Left lobe of liver (tissue), 2 donors: ENCODE measurements around the gene TMEM239. TPM values are rescaled to one million over a fixed set of nuclear protein-coding genes. Genes with fewer than 3 reads are reported as not detected.
"Not testable (repeated sequence)": the region's sequence is repeated elsewhere in the genome, so short reads cannot be mapped to it uniquely, and the experiment has no call there.

ENCODE experiments used
- ATAC-seq: fragments of 200-7000 bp; cut with Tn5 transposase; one replicate; pipeline ENCODE4 v1.9.1; 2020; ENCODE audit warnings: mild to moderate bottlenecking, moderate library complexity
- DNase-seq: peaks from one replicate; pipeline ENCODE4 v3.0.0-alpha.2; 2020; ENCODE audit warnings: low spot score
- total RNA-seq: library from RNA; stranded (reverse); gene quantifications from one replicate; pipeline ENCODE4 v1.2.1, GENCODE V29; 2021
- donor health status: DM: no; HTN: no; CAD: no; lungs with moderate emphysema.
- donor health status: DM: no; HTN: yes; CAD: no.

Gene TMEM239
- total RNA-seq, 1 donor from 2014 or later = not detected

DNA sequence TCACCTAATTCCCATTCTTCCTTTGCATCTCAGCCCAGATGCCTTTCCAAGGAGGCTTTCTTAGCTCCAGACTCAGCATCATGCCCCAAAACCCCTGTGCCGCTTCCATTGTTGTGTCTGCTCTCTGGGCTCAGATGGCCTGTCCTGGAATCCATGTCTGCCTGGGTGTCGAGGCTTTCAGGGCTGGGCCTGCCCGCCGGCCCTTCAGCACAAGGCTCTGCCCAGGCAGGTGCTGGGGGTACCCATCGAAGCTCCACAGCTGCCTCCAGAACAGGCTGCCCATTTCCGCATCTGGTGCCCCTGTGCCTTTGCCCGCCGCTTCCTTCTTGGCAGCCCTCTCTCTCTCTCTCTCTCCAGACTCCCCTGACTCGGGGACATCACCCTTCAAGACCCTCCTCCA is 16.9 kb upstream of the TMEM239 start:
- no peak for ATAC-seq
- no peak for DNase-seq

DNA sequence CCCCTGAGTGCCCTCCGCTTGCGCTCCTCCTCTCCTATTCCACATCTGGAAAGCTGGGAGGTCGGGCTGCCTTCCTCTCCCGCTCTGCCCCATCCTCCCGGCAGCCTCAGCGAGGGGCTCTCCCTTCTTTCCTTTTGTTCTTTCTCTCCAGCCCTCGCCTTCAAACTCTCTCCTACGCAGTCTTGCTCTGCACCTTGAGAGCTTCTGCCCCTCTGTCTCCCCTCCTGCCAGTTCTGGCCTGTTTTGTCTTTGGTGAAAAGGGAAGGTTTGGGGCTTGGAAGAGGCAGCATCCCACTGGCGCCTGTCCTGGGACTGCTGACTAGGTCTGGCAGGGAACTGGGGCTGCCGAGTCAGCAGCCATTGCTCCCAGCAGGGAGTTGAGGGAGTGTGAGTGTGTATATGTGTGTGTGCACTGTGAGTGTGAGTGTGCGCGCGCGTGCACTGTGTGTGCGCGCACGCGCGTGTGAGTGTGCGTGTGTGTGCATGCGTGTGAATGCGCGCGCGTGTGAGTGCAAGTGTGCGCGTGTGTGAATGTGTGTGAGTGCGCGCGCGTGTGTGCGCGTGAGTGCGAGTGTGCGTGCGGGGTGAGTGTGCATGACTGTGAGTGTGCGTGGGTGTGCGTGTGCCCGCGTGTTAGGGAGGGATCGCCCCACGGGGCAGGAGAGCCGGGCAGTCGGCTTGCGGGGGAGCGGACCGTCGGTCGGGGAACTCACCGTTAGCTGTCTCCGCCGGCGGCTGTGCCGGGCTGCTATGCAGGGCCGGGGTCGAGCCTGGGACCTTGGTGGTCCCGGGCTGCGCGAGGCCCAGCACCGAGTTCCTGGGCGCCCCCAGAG is 16.3 kb upstream of the TMEM239 start:
- DNase-seq (no peak), ATAC-seq (no peak)

DNA sequence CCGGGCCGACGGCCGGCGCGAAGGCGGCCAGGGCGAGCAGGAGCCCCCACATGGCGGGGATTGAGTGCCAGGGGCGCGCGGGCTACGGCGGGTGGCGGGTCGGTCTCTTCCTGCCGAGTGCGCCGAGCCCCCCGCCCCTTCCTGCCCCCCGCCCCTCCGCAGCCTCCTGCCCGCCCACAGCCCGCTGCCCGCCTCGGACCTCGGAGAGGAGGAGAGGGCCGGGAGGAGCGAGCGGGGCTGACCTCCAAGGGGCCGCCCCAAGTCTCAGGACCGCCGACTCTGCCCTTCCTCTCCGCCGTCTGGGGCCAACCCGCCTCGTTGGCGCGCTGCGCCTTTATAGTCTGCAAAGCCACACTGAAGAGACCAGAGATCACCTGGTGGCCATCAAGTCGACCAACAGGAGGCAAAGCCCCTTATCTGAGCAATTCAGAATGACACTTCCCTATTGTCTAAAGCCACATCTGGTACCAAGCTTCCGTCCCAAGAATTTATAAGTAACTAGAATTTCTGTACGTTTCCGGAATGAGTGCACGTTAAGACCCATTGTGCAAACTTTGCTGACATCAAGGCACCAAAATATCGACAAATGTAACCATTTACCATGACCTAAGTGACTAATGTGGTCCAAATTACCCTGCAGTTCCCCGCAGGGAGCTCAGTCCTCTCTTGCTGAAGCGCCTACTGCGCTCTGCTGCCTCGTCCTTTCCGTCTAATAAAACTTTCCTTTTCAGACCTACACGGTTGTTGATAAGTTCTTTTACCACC is 15.5 kb upstream of the TMEM239 start, which contains the start of gene CPXM1:
CPXM1 (minus strand) TSS at position 107 of the 765 bp plus-strand sequence; CDS start at position 52, 55 bp downstream.
- no peak for ATAC-seq
- no peak for DNase-seq

DNA sequence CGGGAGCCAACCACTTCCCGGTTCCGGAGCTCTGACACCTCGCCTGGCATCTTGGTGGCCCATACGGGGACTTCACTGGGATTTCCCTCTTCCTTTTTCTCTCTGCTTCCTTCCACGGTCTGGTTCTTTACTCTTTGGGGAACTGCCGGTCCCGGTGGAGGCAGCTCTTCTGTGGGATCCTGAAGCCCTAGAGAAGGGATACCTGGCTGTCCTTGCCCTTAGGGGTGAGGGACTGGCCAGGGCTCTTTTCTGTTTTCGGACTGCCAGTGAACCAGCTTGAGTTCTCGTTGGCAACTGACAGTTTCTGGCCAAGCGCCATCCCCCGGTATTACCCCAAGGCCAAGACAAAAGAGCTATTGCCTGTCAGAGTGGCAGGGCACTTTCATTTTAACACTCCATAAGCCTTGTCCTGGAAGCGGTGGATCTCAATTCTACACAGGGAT is 14.9 kb upstream of the TMEM239 start:
- DNase-seq = no peak
- ATAC-seq = no peak

DNA sequence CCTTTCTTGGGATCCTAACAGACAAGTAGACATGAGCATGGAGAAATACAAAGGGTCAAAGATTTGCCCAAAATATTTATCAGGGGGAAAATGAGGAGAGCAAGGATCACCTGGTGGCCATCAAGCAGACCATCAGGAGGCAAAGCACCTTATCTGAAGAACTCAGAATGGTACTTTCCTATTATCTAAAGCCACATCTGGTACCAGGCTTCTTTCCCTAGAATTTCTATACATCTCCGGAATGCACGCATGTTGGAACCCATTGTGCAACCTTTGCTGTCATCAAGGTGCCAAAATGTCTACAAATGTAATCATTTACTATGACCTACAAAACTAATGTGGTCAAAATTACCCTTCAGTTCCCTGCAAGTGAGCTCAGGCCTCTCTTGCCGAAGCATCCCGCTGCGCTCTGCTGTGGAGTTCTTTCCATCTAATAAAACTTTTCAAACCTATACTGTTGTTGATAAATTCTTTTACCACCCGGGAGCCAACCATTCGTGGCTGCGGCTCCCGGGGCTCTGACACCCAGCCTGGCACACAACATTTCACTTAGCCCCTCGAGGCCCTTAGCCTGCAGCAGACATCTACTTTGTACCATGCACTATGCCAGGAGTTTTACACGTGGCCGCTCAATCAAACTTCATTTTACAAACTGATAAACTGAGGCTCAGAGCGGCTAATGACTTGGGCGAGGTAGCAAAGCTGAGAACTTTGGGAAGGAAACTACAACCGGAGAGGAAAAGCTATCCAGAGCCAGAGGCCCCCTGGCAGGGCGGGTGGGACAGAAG is 11.9 kb upstream of the TMEM239 start:
- no peak for ATAC-seq
- DNase-seq = no peak

DNA sequence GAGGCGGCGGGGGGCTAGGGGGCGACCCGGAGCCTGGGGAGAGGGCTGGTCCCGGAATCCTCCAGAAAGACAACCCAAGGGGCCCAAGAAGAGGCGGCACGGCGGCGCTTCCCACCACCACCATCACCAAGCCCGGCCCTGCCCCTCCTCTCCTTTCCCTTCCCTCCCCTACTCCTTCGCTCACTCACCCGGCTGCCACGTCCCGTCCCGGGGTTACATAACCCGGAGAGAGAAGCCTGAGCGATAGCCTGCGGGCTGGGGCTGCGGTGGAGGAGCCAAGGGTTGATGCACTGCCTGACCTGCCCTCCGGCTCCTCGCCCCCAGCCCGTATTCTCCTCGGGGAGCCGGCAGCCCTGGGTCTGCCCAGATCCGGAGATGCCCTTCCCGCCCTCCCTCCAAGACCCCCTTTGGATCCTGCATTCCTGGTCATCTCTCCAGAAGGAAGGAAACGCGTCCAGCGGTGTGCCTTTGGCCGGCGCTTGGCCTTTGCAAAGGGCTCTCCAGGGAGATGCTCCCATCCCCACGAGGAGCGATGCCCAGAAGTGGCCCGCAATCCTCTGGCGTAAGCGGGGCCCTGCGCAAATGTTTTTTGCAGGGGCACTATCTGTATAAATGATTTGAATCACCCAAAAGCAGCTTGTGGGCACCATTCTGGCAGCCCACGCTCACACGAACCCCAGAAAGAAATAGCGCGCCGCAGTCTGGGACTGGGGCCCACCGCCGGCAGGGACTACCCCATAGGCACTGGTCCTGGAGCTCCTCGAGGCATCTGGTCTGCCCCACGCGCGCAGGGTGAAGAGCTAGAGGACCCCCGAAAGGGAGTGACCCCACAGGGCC is 11.1 kb upstream of the TMEM239 start:
- ATAC-seq (peak; percentile 48), DNase-seq (no peak)

DNA sequence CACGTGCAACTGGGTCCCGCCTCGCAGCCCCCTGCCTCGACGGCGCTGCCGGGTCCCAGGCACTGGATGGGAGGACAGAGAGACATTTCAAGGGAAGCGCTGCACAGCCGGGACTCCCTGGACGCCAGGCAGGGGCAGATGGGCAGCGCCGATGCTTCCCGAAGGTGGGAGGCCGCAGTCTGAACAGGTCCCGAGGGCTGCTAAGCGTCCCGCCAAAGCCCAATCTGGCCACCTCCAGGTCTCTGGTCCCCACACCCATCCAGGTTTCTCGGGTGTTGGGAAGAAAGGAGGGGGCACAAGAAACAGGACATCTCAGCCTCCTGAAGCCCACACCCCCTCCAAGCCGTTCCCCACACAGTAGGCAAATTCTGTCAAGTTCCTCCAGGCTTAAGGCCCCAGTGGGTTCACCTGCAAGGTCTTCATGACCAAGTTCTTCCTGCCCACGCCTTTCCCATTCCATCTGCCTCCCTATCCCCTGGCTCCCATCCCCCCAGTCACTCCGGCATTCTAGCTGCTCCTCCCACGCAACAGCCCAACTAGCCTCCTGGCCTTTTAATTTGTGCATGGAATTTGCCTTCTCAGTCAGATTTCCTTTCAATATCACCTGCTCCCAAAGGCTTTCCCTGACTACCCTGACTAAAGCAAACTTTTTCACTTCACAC is 10.3 kb upstream of the TMEM239 start:
- DNase-seq (no peak), ATAC-seq (peak; percentile 46)

DNA sequence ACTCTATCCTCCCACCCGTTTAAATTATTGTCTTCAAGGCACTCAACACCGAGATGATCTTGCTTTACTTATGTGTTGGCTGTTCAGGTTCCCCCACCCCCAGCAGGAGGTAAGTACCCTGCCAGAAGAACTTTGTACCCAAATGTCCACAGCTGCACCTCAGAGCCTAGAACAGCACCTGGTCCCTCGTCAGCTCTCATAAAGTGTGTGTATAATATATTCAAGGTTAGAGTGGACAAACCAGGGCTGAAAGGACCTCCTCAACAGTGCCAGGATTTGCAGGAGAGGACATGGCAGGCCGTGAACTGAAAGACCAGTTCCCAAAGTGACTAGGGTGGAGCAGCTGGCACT is 9.8 kb upstream of the TMEM239 start:
- no peak for DNase-seq
- peak; percentile 74 for ATAC-seq

DNA sequence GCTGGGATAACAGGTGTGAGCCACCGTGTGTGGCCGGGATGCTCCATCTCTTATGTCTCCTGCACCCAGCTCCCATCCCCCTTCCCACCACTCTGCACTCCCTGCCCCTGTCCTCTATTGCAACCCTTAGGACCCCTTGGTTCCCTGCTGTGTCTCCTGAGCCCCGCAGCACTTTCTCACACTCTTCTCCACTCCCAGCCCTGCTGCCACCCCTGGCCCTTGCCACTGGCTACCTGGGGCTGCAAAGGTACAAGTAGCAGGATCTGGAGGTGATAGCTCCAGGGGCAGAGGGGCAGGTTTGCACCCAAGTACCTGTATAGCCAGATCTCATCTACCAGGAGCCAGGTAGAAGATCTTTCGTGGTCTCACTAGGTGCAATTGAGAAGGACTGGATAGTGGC is 9.1 kb upstream of the TMEM239 start:
- DNase-seq = no peak
- ATAC-seq = no peak

DNA sequence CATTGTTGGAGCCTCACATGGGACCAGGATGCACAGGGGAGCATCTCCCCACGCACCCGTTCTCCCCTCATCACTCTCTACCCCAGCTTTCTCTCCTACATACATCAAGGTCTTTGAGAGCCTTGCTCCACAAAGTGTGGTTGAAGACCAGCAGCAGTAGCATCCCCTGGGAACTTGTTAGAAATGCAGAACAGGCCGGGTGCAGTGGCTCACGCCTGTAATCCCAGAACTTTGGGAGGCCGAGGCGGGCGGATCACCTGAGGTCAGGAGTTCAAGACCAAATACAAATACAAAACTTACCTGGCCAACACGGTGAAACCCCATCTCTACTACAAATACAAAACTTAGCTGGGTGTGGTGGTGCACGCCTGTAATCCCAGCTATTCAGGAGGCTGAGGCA is 8.2 kb upstream of the TMEM239 start:
- peak; percentile 15 for DNase-seq
- ATAC-seq = not testable (repeated sequence)

DNA sequence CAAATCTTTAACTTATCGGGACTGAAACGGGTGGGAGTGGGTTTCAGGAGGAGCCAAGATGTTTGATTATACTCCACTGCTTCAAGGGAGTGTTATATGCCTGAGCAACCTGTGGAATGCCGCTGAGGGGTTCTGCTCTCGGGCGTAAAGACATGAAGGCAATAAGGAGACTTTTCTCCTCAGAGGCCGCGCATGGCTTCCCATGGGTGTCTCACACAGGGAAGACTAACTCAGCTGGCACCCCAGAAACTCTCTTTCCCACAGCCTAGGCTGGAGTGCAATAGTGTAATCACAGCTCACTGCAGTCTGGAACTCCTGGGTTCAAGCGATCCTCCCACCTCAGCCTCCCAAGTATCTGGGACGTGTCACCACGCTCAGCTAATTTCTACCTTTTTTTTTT is 6.5 kb upstream of the TMEM239 start:
- DNase-seq = peak; percentile 12
- no peak for ATAC-seq

DNA sequence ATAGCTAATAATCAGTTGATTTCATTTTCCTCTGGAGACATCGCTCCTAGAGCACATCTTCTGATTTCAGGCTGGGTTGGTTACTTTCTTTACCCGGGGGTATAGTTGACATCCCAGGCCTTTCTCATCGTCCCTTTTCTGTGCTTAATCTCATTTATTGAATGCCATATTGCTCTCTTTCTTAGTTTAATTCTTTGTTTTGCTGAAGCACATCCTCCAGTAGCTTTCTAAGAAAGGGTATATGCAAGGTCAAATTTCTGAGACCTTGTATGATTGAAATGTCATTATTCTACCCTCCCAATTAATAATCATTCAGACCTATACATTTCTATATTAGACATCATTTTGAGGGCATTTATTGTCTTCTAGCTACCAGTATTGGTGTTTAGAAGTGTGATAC is 4.0 kb upstream of the TMEM239 start:
- no peak for ATAC-seq
- no peak for DNase-seq

DNA sequence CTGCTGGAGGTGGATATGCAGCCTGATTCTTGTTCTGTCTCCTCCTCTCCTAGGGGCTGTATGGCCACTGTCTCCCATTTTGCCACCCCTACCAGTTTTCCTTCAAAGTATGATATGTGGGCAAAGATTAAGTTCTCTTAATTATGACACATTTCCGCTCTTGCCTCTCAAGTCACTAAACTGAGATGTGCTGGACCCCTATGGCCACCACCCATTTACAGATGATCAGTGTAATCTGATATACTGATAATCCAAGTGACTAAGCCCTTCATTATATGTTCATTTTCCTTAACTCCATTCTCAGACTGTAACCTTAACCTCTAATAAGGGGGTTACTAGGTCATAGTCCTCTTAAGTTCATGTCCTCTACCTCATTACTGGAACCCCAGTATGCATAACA is 2.1 kb upstream of the TMEM239 start:
- ATAC-seq (no peak), DNase-seq (no peak)

DNA sequence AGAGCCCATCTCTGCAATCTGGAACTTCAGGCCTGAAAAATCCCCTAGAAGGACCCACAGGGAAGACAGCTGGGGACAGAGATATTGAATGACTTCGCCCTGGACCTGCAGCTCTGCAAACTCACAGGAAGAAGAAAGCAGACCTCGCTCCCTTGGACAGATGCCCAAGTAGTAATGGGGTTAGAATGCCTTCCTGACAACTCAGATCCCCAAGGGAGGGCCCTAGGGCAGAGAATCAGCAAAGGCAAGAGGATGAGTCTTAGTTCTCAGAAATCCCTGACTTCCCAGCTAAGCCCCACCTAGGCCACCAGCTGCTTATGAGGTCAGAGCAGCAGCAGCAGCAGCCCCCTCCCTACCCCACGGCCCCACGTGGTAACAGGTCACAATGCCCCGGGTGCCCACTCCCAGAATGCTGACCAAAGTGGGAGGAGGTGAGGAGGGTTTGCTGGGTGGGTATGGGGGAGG is 1.5 kb upstream of the TMEM239 start, which contains the start of gene C20orf141:
C20orf141 (plus strand) TSS at position 401 of the 465 bp plus-strand sequence. CDS start 198 bp downstream, outside the sequence.
- DNase-seq (no peak), ATAC-seq (no peak)

DNA sequence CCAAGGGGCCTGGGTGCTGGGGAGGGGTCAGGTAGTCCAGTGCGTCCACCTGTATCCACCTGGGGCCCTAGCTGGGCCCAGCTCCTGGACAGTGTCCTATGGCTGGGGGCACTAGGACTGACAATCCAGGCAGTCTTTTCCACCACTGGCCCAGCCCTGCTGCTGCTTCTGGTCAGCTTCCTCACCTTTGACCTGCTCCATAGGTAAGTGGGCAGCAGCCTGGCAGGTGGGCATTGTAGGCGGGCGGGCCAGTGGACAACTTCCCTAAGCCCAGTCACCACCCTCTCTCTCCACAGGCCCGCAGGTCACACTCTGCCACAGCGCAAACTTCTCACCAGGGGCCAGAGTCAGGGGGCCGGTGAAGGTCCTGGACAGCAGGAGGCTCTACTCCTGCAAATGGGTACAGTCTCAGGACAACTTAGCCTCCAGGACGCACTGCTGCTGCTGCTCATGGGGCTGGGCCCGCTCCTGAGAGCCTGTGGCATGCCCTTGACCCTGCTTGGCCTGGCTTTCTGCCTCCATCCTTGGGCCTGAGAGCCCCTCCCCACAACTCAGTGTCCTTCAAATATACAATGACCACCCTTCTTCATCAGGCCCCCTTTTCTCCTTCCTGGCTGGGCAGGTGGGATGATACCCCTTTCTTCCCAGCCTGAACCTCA is 793 bp upstream of the TMEM239 start:
- ATAC-seq = no peak
- DNase-seq = no peak

DNA sequence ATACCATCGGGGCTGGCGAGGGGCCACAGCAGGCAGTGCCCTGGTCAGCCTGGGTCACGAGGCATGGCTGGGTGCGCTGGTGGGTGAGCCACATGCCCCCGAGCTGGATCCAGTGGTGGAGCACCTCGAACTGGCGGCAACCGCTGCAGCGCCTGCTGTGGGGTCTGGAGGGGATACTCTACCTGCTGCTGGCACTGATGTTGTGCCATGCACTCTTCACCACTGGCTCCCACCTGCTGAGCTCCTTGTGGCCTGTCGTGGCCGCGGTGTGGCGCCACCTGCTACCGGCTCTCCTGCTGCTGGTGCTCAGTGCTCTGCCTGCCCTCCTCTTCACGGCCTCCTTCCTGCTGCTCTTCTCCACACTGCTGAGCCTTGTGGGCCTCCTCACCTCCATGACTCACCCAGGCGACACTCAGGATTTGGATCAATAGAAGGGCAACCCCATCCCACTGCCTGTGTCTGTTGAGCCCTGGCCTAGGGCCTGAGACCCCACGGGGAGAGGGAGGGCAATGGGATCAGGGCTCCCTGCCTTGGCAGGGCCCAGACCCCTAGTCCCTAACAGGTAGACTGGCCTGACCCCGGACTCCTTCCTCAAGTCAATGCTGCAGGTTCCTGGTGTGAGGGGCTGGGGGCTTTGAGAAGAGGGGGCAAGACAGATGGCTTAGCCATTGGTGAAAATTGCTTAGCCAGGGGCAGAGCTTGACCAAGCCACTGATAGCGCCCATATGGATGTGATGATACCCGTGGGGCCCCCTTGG is 598 bp downstream of the TMEM239 start:
- DNase-seq (no peak), ATAC-seq (no peak)

DNA sequence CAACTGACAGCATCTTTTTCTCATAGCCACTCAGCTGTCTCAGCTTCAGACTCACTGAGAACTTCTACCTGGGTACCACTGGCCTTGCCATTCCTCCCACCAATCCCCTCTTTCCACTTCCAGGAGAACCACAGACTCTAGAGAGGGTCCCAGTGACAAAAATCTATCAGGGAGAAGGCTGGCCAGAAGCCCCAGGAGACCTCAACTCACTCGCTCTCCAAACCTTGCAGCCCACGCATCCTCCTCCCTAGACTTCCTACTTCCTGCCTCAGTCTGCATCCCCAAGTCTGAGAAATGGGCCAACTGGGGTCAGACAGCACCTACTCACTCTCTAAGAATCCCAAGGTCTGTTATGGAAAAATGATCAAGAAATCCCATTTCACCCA is 1.2 kb downstream of the TMEM239 start:
- ATAC-seq (no peak), DNase-seq (peak; percentile 12)

DNA sequence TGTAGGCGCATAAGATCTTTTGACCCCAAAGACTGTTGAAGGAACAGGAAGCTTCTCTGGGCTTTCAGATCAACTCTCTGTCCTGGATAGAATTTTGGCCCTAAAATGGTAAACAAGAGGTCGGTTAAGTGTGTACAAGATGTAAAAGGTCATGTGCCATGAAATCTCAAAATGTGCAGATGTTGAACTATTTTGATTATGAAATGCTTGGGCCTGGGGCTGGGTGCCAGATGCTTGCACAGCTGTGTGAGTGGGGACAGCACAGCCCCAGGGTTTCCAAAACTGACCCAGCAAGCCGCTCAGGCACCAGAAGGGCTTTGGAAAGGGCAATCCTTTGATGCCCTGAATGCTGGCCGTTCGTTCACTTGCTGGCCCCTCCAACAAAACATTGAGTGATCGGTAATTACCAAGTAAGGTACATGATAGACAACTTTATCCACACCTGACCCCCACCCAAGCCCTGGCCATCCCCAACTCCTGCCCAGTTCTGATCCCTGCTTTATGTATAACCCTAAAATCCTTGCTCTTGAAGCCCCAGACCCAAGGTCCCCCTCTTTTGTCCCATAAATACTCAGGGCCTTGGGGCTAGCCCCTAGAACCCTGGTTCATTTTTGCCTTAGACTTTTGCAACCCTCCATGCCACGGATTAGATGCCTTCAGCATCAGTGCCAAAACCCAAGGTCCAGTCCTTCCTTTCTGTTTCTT is 1.9 kb downstream of the TMEM239 start:
- no peak for ATAC-seq
- DNase-seq = peak; percentile 22
